ENCODE measurements around the gene ZBTB21. TPM values are rescaled to one million over a fixed set of nuclear protein-coding genes. Genes with fewer than 3 reads are reported as not detected.

The ZBTB21 gene
- total RNA-seq, 1 donor from 2014 or later: 16.5 TPM

GRCh38 chr21:42040411-42041180, 30.4 kb upstream of the ZBTB21 start:
- intact Hi-C loops (cut with micrococcal nuclease): no loop called here

DNA sequence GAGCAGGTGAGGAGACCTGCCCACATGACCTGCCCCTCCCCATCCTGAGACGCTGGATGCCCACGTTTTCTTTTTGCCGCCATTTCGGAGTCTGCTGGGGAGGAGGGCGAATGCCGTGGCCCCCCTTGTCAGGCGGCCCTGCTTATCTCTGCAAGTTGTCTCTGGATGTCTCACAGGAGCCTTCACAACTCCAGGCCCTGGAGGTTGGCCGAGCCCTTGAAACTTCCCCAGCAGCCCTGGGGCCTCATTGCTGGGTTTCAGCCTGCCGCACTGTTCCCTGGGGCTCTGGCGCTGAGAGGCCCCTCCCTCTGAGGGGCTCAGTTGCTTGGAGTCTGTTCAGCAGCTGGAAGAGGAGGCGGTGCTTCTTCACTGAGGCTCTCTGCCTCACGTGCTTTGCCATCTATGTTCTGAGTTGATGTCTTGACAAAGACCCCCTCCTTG, 29.8 kb upstream of the ZBTB21 start:
- intact Hi-C loops (cut with micrococcal nuclease): no loop called here

GRCh38 chr21:42039470-42039901, 29.3 kb upstream of the ZBTB21 start:
- intact Hi-C loops (cut with micrococcal nuclease): no loop called here

GRCh38 chr21:42038826-42039425, 28.8 kb upstream of the ZBTB21 start:
- intact Hi-C loops (cut with micrococcal nuclease): no loop called here

DNA sequence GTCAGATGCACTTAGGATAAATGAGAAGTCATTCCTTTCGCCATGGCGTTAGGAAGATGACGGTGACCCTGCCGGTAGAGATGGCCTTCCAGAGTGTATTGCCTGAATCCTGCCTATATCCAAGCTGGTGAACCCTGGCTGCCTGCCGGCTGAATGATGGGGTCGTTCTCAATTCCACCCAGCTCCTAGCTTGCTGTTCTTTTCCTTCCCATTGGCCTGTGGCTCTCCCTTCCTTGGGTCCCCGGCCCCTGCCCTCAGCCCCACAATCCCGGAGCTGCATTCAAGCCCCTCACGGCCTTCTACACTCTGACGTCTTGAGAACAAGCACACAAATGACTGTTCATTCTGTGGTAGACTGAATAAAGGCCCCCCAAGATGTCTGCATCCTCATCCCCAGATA, 28.2 kb upstream of the ZBTB21 start:
- intact Hi-C loops (cut with micrococcal nuclease): no loop called here

GRCh38 chr21:42037943-42038342, 27.8 kb upstream of the ZBTB21 start:
- intact Hi-C loops (cut with micrococcal nuclease): no loop called here

GRCh38 chr21:42037516-42037915, 27.4 kb upstream of the ZBTB21 start:
- intact Hi-C loops (cut with micrococcal nuclease): no loop called here

DNA sequence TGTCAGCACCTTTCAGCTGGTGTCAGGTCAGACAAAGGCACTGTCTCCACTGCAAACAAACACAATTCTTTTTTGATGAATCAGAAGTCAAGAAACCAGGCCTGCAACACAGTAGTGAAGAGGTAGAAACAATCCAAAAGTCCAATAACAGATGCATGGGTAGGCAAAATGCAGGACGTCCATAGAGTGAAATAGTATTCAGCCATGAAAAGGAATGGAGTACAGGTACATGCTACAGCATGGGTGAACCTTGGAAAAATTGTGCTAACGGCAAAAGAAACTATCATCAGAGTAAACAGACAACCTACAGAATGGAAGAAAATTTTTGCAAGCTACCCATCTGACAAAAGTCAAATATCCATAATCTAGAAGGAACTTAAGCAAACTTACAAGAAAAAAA, 26.2 kb upstream of the ZBTB21 start:
- intact Hi-C loops (cut with micrococcal nuclease): no loop called here

DNA sequence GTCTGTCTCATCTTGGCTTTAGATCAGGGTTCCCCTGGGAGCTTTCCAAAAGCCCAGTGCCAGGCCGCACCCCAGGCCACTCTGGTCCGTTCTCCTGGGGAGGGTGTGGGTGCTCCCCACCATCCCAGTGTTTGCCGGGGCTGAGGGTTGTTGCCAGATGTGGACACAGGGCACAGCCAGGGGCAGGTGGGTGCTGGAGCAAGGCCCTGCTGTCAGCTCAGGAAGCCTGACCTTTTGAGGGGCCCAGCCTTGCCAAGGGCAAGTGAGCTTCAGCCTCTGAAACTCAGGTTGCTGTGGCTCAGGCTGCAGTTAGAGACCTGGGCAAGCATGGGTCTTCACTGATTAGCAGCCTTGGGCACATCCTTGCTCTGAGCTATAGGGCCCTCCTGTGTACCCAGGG, 22.8 kb upstream of the ZBTB21 start:
- intact Hi-C loops (cut with micrococcal nuclease): no loop called here

GRCh38 chr21:42032266-42032665, 22.1 kb upstream of the ZBTB21 start:
- intact Hi-C loops (cut with micrococcal nuclease): no loop called here

DNA sequence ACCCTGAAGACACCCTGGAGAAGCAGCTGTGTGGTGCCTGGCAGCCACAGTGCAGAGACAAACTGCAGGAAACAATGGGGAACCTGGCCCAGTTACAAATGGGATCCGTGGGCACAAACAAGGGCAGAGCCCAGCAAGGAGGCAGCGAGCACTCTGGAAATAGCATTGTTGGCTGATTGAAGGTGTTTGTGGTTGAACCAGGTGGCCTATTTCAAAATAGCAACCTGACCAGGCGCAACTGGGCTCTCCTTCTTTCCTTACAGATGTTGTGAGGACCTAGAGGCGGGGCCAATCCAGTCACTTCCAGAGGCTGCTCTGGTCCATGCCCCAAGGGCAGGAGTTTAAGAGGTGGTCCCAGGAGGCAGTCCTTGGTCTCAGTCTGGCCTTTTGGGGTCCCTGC, 21.7 kb upstream of the ZBTB21 start:
- intact Hi-C loops (cut with micrococcal nuclease): no loop called here

- intact Hi-C loops (cut with micrococcal nuclease): no loop called here
Measured at GRCh38 chr21:42031241-42031640, 21.1 kb upstream of the ZBTB21 start.

- intact Hi-C loops (cut with micrococcal nuclease): no loop called here
Measured at GRCh38 chr21:42030311-42030710, 20.2 kb upstream of the ZBTB21 start.

- intact Hi-C loops (cut with micrococcal nuclease): no loop called here
Measured at GRCh38 chr21:42028766-42029425, 18.7 kb upstream of the ZBTB21 start.

DNA sequence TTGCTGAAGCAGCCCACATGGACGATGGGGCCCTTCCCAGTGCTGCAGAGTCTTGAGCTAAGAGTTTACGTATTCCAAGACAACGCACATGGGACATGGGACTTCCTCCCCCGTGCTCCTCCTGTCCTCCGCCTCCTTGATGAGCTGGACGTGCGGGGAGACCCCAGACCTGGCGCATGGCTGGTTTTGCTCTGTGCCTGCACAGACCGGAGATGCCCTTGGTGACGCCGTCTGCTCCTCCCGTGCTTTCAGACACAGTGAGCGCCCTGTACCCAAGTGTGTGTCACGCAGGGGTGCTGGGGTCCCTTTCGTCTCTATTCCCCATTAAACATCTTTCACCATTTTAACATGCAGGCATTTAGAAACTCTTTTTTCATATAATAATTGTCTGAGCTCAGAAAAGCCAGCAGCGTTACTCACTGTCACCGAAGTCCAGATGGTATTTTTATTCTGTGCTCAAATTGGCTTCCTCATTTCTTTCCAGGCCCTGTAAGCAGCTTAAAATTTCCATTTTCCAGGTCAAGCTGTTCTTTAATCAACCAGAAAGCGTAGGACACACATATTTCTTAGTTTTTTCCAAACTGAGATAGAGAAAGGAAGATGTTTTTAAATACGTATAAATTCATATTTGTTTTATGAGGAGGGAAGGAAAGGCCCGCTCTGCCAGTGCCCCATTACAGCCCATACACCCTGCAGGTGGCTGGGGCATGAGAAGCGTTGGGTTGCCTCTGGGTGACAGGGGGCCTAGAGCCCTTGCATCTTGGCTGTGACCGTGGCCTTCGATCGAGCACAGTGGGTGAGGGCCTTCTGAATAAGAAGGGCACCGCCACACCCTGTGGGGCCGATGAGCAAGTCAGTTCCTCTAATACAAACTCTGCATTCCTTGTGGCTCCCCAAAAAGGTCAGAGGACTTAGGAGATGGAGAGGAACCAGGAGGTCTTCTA, 17.9 kb upstream of the ZBTB21 start:
- intact Hi-C loops (cut with micrococcal nuclease): no loop called here

DNA sequence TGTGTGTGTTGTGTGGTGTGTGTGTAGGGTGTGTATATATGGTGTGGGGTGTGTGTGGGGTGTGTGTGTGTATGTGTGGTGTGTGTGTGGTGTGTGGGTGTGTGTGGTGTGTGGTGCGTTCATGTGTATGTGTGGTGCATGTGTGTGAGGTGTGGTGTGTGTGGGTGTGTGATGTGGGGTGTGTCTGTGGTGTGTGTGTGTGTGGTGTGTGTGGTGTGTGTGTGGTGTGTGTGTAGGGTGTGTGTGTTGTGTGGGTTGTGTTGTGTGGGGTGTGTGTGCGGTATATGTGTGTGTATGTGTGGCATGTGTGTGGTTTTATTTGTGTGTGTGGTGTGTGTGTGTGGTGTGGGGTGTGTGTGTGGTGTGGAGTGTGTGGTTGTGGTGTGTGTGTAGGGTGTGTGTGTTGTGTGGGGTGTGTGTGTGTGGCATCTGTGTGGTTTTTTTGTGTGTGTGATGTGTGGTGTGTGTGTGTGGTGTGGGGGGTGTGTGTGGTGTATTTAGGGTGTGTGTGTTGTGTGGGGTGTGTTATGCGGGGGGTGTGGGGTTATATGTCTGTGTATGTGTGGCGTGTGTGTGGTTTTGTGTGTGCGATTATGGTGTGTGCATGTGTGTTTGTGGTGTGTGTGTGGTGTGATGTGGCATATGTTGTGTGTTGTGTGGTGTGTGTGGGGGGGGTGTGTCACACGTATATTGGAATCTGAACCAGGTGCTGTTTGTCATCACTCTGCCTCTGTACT, 17.1 kb upstream of the ZBTB21 start:
- intact Hi-C loops (cut with micrococcal nuclease): no loop called here

DNA sequence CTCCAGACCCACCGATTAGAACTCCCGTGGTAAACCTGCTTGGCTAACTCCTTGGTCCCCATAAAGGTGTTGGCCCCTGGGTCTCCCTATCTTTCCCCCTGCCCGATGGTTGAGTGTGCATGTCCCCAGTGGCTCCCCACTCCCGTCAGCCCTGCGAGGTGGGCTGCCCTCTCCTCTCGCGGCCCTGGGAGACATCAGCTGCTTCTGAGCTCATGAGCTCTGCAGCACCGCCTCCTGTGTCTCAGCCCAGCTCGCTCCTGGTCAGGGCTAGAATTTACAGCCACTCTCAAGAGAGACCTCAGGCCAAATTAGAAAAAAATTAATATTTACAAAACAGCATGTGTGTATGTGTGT, 15.9 kb upstream of the ZBTB21 start:
- intact Hi-C loops (cut with micrococcal nuclease): no loop called here

DNA sequence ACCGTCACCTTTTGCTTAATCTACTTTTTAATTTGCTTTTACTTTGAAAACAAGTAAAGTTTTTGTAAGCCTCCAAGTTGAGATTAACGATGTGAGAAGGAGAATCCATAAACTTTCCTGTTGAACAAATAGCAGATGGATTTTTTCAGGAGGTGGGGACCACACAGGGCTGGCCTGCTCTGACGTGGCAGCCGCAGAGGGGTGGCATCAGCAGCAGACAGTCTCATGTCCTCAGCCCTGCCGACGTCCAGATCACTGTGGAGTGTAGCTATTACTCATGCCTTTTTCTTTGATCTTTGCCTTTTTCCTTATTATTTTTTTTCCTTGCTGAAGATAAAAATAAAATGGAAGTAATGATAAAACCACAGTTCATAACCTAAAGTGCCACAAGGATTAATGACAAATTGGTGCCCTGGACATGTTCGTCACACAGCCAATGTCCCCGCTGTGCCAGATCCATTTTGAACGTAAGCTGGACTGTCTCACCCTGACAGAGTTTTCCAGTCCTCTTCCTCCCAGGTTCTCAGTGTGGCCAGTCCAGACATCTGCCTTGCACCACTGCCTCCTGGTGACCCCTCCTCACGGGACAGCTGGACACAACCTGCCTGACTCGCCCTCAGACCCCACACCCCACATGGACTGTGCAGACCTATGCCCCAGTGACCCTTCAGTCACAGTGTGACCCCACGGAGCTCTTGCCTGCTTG, 15.4 kb upstream of the ZBTB21 start:
- intact Hi-C loops (cut with micrococcal nuclease): no loop called here

- intact Hi-C loops (cut with micrococcal nuclease): no loop called here
Measured at GRCh38 chr21:42022906-42023305, 12.7 kb upstream of the ZBTB21 start.

GRCh38 chr21:42022091-42022430, 11.9 kb upstream of the ZBTB21 start:
- intact Hi-C loops (cut with micrococcal nuclease): no loop called here
